ENCODE measurements around the gene TCF4. TPM values are rescaled to one million over a fixed set of nuclear protein-coding genes. Genes with fewer than 3 reads are reported as not detected.

TCF4 gene
- total and polyA plus RNA-seq, 2 donors (not counting 3 experiments of a cell fraction or from before 2014, with no cell fraction given), result 183 to 390 TPM

GRCh38 chr18:55307505-55307904 lies 280.5 kb downstream of the TCF4 start:
- Histone ChIP-seq H3K9me3 (replicated peaks; ENCODE audit: control insufficient read depth, insufficient read depth, low read length) (no peaks in the 10 kb centered on the region), H3K27ac (ENCODE audit: insufficient read depth, low read depth, low read length) (no peak overlapping the region), H3K9me1 (replicated peaks; ENCODE audit: control insufficient read depth, extremely low read depth, insufficient read depth, low read length) (no peaks in the 10 kb centered on the region), H3K79me2 (ENCODE audit: control insufficient read depth, insufficient read depth, low read length) (peaks cover 74% of the 10 kb centered on the region), H4K20me1 (replicated peaks; ENCODE audit: control insufficient read depth, extremely low read depth, insufficient read depth, low read length) (peaks cover 47% of the 10 kb centered on the region), H3K36me3 (ENCODE audit: control insufficient read depth in 2 of 2, extremely low read depth in 1 of 2, insufficient read depth in 2 of 2, low read length in 2 of 2) (peaks cover 2% of the 10 kb centered on the region in 2 experiments), H3K4me3 (replicated peaks in 1 of 3; ENCODE audit: insufficient read depth in 1 of 3, low read depth in 1 of 3, low read length in 3 of 3) (no peak overlapping the region), H3K4me2 (ENCODE audit: insufficient read depth, low read length) (no peak overlapping the region), H2AFZ (ENCODE audit: low read depth, low read length) (no peak overlapping the region), H3K4me1 (ENCODE audit: control insufficient read depth, extremely low read depth, insufficient read depth, low read length) (no peaks in the 10 kb centered on the region), H3K9ac (replicated peaks; ENCODE audit: extremely low read depth, insufficient read depth, low read length) (no peak overlapping the region), H3K27me3 (ENCODE audit: control insufficient read depth in 2 of 2, insufficient read depth in 2 of 2, low read length in 2 of 2) (no peaks in the 10 kb centered on the region)
- DNase-seq (ENCODE audit: low read depth, low spot score) (no peak), FAIRE-seq (no peak)
- intact Hi-C loops (cut with micrococcal nuclease), result no loop called here
- BruUV-seq (replicated peaks), result no TSS peak
- POLR2A ChIA-PET, result no interaction called here
- dilution Hi-C loops (cut with MboI; ENCODE audit: extremely low pct_ligation_motif_present, low sequenced_read_pairs), result no loop called here
- TF ChIP-seq JUN (IDR thresholded peaks at IDR 0.05; ENCODE audit: borderline replicate concordance, insufficient read depth, insufficient read length, low read depth), result no peak
- TF ChIP-seq POLR2AphosphoS5 (IDR thresholded peaks at IDR 0.05; ENCODE audit: insufficient read depth, low read depth, low read length), result no peak
- TF ChIP-seq POLR2A (IDR thresholded peaks at IDR 0.05; ENCODE audit: low read depth, low read length), result no peak
- TF ChIP-seq GATA2 (IDR thresholded peaks at IDR 0.05; ENCODE audit: insufficient read depth, insufficient read length, low read depth, low read length), result no peak
- no peak for TF ChIP-seq CTCF (IDR thresholded peaks at IDR 0.05; ENCODE audit: extremely low read depth in 1 of 2, insufficient read depth in 1 of 2, low read depth in 1 of 2, low read length in 2 of 2)
- no peak for TF ChIP-seq MYC (IDR thresholded peaks at IDR 0.05; ENCODE audit: low read depth, low read length)
- CTCF ChIA-PET, result interaction anchor here (1.0 kb wide), 1 partner anchor 36 kb away, joined by 3 read pairs; no protein-coding TSS in a partner anchor
